Stimulated activated memory B cell treated with anti-CD40 and anti-IgM and Interleukin-4, amounts not matched to agents 10 μg/mL and 1 μg/mL and 100 μg/mL, for 72 hours (primary cell): Measurements from ENCODE around the gene CCNT2.
"Not testable (repeated sequence)": the region's sequence is repeated elsewhere in the genome, so short reads cannot be mapped to it uniquely, and the experiment has no call there.

Experiments
- ATAC-seq: fragments of 150-1000 bp; cut with Tn5 transposase; 2 replicates; pipeline ENCODE4 v1.10.0; 2021
- H3K27ac Mint-ChIP-seq: one replicate; pipeline ENCODE4 v1.8.0; 2022; ENCODE audit warnings: mild to moderate bottlenecking, mixed read lengths
- H3K27me3 Mint-ChIP-seq: one replicate; pipeline ENCODE4 v1.8.0; 2022; ENCODE audit warnings: mixed read lengths
- H3K36me3 Mint-ChIP-seq: one replicate; pipeline ENCODE4 v1.8.0; 2022; ENCODE audit warnings: mixed read lengths
- H3K4me1 Mint-ChIP-seq: one replicate; pipeline ENCODE4 v1.8.0; 2022; ENCODE audit warnings: mixed read lengths
- H3K4me3 Mint-ChIP-seq: one replicate; pipeline ENCODE4 v1.8.0; 2022; ENCODE audit warnings: mild to moderate bottlenecking, moderate library complexity, mixed read lengths
- H3K9me3 Mint-ChIP-seq: one replicate; pipeline ENCODE4 v1.8.0; 2022; ENCODE audit warnings: mixed read lengths

CCNT2 gene

GRCh38 chr2:134936691-134937090, 18.1 kb downstream of the CCNT2 start:
- H3K4me3 Mint-ChIP-seq = no peak overlapping the region
- H3K4me1 Mint-ChIP-seq = peaks cover 27% of the 10 kb centered on the region
- H3K27ac Mint-ChIP-seq = no peak overlapping the region
- H3K27me3 Mint-ChIP-seq = no peaks in the 10 kb centered on the region
- H3K36me3 Mint-ChIP-seq = peaks cover 37% of the 10 kb centered on the region
- no peaks in the 10 kb centered on the region for H3K9me3 Mint-ChIP-seq
- no peak for ATAC-seq

GRCh38 chr2:134943540-134943939, 24.9 kb downstream of the CCNT2 start:
- no peak for ATAC-seq
- peaks cover 26% of the 10 kb centered on the region for H3K4me1 Mint-ChIP-seq
- H3K9me3 Mint-ChIP-seq = no peaks in the 10 kb centered on the region
- H3K36me3 Mint-ChIP-seq = peaks cover 48% of the 10 kb centered on the region
- peak overlapping the region; percentile 13 for H3K4me3 Mint-ChIP-seq
- peak overlapping the region; percentile 64 for H3K27ac Mint-ChIP-seq
- no peaks in the 10 kb centered on the region for H3K27me3 Mint-ChIP-seq

- no peak for ATAC-seq
- H3K27me3 Mint-ChIP-seq = no peaks in the 10 kb centered on the region
- no peak overlapping the region for H3K4me3 Mint-ChIP-seq
- peaks cover 44% of the 10 kb centered on the region for H3K36me3 Mint-ChIP-seq
- no peaks in the 10 kb centered on the region for H3K9me3 Mint-ChIP-seq
- peak overlapping the region; percentile 44 for H3K27ac Mint-ChIP-seq
- H3K4me1 Mint-ChIP-seq = peaks cover 29% of the 10 kb centered on the region
These were observed 26.4 kb downstream of the CCNT2 start for GRCh38 chr2:134944975-134945374.

- Mint-ChIP-seq H3K27ac (no peak overlapping the region), H3K4me3 (no peak overlapping the region), H3K4me1 (peaks cover 33% of the 10 kb centered on the region), H3K27me3 (no peaks in the 10 kb centered on the region), H3K9me3 (no peaks in the 10 kb centered on the region), H3K36me3 (peaks cover 42% of the 10 kb centered on the region)
- no peak for ATAC-seq
These were observed 27.5 kb downstream of the CCNT2 start for GRCh38 chr2:134946073-134946472.

GRCh38 chr2:134949981-134950708, 31.5 kb downstream of the CCNT2 start:
- no peaks in the 10 kb centered on the region for H3K27me3 Mint-ChIP-seq
- ATAC-seq = no peak
- H3K27ac Mint-ChIP-seq = peak overlapping the region; percentile 42
- peaks cover 15% of the 10 kb centered on the region for H3K4me1 Mint-ChIP-seq
- no peaks in the 10 kb centered on the region for H3K9me3 Mint-ChIP-seq
- H3K4me3 Mint-ChIP-seq = no peak overlapping the region
- peaks cover 53% of the 10 kb centered on the region for H3K36me3 Mint-ChIP-seq

GRCh38 chr2:134950886-134951285, 32.3 kb downstream of the CCNT2 start:
- H3K4me1 Mint-ChIP-seq = peaks cover 8% of the 10 kb centered on the region
- H3K36me3 Mint-ChIP-seq = peaks cover 45% of the 10 kb centered on the region
- no peaks in the 10 kb centered on the region for H3K9me3 Mint-ChIP-seq
- H3K27me3 Mint-ChIP-seq = no peaks in the 10 kb centered on the region
- no peak overlapping the region for H3K27ac Mint-ChIP-seq
- ATAC-seq = no peak
- H3K4me3 Mint-ChIP-seq = no peak overlapping the region

- Mint-ChIP-seq H3K36me3 (peaks cover 45% of the 10 kb centered on the region), H3K27ac (no peak overlapping the region), H3K9me3 (no peaks in the 10 kb centered on the region), H3K4me3 (no peak overlapping the region), H3K27me3 (no peaks in the 10 kb centered on the region), H3K4me1 (peaks cover 7% of the 10 kb centered on the region)
- no peak for ATAC-seq
These were observed 34.0 kb downstream of the CCNT2 start for GRCh38 chr2:134952608-134953007.

- H3K36me3 Mint-ChIP-seq = peaks cover 35% of the 10 kb centered on the region
These were observed 35.4 kb downstream of the CCNT2 start for GRCh38 chr2:134954065-134954464.

GRCh38 chr2:134955744-134956143, 37.1 kb downstream of the CCNT2 start:
- Mint-ChIP-seq H3K36me3 (peaks cover 34% of the 10 kb centered on the region), H3K9me3 (no peaks in the 10 kb centered on the region), H3K27me3 (no peaks in the 10 kb centered on the region), H3K4me1 (no peaks in the 10 kb centered on the region), H3K27ac (no peak overlapping the region), H3K4me3 (no peak overlapping the region)
- ATAC-seq = no peak

More at GRCh38 chr2:134954065-134954464, 35.4 kb downstream of the CCNT2 start:
- Mint-ChIP-seq H3K27me3 (no peaks in the 10 kb centered on the region), H3K27ac (peak overlapping the region; percentile 10), H3K4me1 (peaks cover 7% of the 10 kb centered on the region), H3K9me3 (no peaks in the 10 kb centered on the region), H3K4me3 (no peak overlapping the region)
- no peak for ATAC-seq

GRCh38 chr2:134957477-134957876, 38.9 kb downstream of the CCNT2 start:
- H3K4me1 Mint-ChIP-seq = no peaks in the 10 kb centered on the region
- no peak overlapping the region for H3K27ac Mint-ChIP-seq
- no peak overlapping the region for H3K4me3 Mint-ChIP-seq
- peaks cover 24% of the 10 kb centered on the region for H3K36me3 Mint-ChIP-seq
- H3K27me3 Mint-ChIP-seq = no peaks in the 10 kb centered on the region
- no peak for ATAC-seq
- no peaks in the 10 kb centered on the region for H3K9me3 Mint-ChIP-seq

GRCh38 chr2:134967166-134967565, 48.5 kb downstream of the CCNT2 start:
- not testable (repeated sequence) for H3K4me3 Mint-ChIP-seq, H3K27ac Mint-ChIP-seq
- peaks cover 14% of the 10 kb centered on the region for H3K9me3 Mint-ChIP-seq

GRCh38 chr2:134973241-134974138, 54.9 kb downstream of the CCNT2 start:
- Mint-ChIP-seq H3K27me3 (peaks cover 4% of the 10 kb centered on the region), H3K9me3 (peaks cover 34% of the 10 kb centered on the region), H3K36me3 (peaks cover 25% of the 10 kb centered on the region), H3K27ac (no peak overlapping the region), H3K4me1 (no peaks in the 10 kb centered on the region), H3K4me3 (no peak overlapping the region)
- ATAC-seq = no peak

More at GRCh38 chr2:134967166-134967565, 48.5 kb downstream of the CCNT2 start:
- H3K36me3 Mint-ChIP-seq, H3K4me1 Mint-ChIP-seq, ATAC-seq, H3K27me3 Mint-ChIP-seq: not testable (repeated sequence)

- Mint-ChIP-seq H3K4me3 (no peak overlapping the region), H3K9me3 (peaks cover 27% of the 10 kb centered on the region), H3K27ac (no peak overlapping the region), H3K36me3 (peaks cover 25% of the 10 kb centered on the region), H3K4me1 (no peaks in the 10 kb centered on the region), H3K27me3 (peaks cover 13% of the 10 kb centered on the region)
- no peak for ATAC-seq
These were observed 56.8 kb downstream of the CCNT2 start for GRCh38 chr2:134975281-134976009.

GRCh38 chr2:134976074-134976702, 57.6 kb downstream of the CCNT2 start:
- H3K27me3 Mint-ChIP-seq = peaks cover 17% of the 10 kb centered on the region
- H3K27ac Mint-ChIP-seq = no peak overlapping the region
- H3K4me1 Mint-ChIP-seq = no peaks in the 10 kb centered on the region
- peaks cover 22% of the 10 kb centered on the region for H3K9me3 Mint-ChIP-seq
- H3K4me3 Mint-ChIP-seq = no peak overlapping the region
- ATAC-seq = no peak
- H3K36me3 Mint-ChIP-seq = peaks cover 20% of the 10 kb centered on the region

- not testable (repeated sequence) for H3K4me1 Mint-ChIP-seq, H3K27ac Mint-ChIP-seq, ATAC-seq, H3K4me3 Mint-ChIP-seq
- Mint-ChIP-seq H3K27me3 (peaks cover 17% of the 10 kb centered on the region), H3K36me3 (peaks cover 19% of the 10 kb centered on the region), H3K9me3 (peaks cover 21% of the 10 kb centered on the region)
These were observed 58.5 kb downstream of the CCNT2 start for GRCh38 chr2:134977104-134977503.
